Measurements from ENCODE around the gene SLC4A9.

SLC4A9 gene

DNA sequence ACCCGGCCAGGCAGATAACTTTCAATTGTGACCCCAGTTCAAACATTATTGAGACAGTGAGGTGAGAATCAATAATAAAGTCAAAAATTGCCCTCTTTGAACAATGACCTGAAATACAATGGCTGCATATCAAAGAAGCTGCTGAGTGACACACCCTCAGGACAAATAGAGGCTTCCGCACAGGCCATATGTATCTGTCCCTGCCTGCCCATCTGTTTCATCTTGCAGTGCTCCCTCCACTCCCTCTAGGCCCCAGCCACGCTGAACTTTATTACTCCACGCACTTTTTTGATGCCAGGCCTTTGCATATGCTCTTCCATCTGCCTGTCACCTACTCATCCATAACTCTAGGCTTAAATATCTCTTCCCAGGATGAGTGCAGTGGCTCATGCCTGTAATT lies 41.2 kb upstream of the SLC4A9 start:
- no peak overlapping the region for H3K4me3 Mint-ChIP-seq
- TF ChIP-seq, protein P1, sequence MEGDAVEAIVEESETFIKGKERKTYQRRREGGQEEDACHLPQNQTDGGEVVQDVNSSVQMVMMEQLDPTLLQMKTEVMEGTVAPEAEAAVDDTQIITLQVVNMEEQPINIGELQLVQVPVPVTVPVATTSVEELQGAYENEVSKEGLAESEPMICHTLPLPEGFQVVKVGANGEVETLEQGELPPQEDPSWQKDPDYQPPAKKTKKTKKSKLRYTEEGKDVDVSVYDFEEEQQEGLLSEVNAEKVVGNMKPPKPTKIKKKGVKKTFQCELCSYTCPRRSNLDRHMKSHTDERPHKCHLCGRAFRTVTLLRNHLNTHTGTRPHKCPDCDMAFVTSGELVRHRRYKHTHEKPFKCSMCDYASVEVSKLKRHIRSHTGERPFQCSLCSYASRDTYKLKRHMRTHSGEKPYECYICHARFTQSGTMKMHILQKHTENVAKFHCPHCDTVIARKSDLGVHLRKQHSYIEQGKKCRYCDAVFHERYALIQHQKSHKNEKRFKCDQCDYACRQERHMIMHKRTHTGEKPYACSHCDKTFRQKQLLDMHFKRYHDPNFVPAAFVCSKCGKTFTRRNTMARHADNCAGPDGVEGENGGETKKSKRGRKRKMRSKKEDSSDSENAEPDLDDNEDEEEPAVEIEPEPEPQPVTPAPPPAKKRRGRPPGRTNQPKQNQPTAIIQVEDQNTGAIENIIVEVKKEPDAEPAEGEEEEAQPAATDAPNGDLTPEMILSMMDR (IDR thresholded peaks at IDR 0.05) = no peak
- peaks cover 11% of the 10 kb centered on the region for H3K4me1 Mint-ChIP-seq
- DNase-seq = no peak
- peaks cover 4% of the 10 kb centered on the region for H3K27me3 Mint-ChIP-seq (ENCODE audit: low read depth, poor library complexity)
- no peaks in the 10 kb centered on the region for H3K36me3 Mint-ChIP-seq (ENCODE audit: low read depth)
- H3K9me3 Mint-ChIP-seq = no peaks in the 10 kb centered on the region
- no peak overlapping the region for H3K27ac Mint-ChIP-seq

DNA sequence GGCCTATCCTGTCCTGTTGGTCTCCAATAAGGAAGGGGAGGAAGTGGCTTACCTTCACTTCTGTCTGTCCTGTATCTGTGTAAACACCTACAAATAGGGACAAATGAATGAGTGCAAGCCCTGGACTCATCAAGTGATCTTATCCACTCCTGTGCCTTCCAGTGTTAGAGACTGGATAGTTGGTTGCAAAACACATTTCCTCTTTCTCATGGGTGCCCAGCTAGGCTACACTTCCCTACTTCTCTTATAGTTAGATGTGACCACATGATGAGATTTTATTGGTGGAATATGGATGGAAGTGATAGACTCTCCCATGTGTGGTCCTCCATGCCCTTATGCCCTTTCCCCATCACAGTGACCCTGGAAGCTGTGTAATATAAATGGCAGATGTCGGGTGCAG lies 40.2 kb upstream of the SLC4A9 start:
- TF ChIP-seq, protein P1 (IDR thresholded peaks at IDR 0.05) = no peak

DNA sequence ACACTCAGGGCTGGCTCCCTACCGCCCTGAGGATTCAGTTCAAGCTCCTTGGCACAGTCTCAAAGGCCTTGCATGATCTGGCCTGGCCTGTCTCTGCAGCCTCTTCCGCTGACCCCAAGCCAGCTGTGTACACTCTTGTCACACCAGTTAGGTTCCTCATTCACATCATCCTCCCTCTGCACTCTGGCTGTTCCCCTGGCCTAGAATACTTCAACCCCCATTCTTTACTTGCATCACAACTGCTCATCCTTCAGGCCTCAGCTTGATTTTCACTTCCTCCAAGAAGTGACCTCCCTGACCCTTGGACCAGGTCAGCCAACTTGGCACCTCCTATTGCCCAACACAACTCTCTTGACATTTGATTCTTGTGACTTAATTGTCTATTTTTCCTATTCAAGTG lies 38.2 kb upstream of the SLC4A9 start:
- peaks cover 38% of the 10 kb centered on the region for H3K4me1 Mint-ChIP-seq
- H3K27ac Mint-ChIP-seq = no peak overlapping the region
- H3K27me3 Mint-ChIP-seq (ENCODE audit: low read depth, poor library complexity) = no peaks in the 10 kb centered on the region
- no peaks in the 10 kb centered on the region for H3K9me3 Mint-ChIP-seq
- no peak overlapping the region for H3K4me3 Mint-ChIP-seq
- DNase-seq = no peak
- TF ChIP-seq, protein P1 (IDR thresholded peaks at IDR 0.05) = no peak
- no peaks in the 10 kb centered on the region for H3K36me3 Mint-ChIP-seq (ENCODE audit: low read depth)

More for the DNA sequence above, 40.2 kb upstream of the SLC4A9 start:
- no peak for DNase-seq
- no peaks in the 10 kb centered on the region for H3K9me3 Mint-ChIP-seq
- H3K27ac Mint-ChIP-seq = no peak overlapping the region
- H3K27me3 Mint-ChIP-seq (ENCODE audit: low read depth, poor library complexity) = peaks cover 2% of the 10 kb centered on the region
- peaks cover 21% of the 10 kb centered on the region for H3K4me1 Mint-ChIP-seq
- H3K4me3 Mint-ChIP-seq = no peak overlapping the region
- H3K36me3 Mint-ChIP-seq (ENCODE audit: low read depth) = no peaks in the 10 kb centered on the region

DNA sequence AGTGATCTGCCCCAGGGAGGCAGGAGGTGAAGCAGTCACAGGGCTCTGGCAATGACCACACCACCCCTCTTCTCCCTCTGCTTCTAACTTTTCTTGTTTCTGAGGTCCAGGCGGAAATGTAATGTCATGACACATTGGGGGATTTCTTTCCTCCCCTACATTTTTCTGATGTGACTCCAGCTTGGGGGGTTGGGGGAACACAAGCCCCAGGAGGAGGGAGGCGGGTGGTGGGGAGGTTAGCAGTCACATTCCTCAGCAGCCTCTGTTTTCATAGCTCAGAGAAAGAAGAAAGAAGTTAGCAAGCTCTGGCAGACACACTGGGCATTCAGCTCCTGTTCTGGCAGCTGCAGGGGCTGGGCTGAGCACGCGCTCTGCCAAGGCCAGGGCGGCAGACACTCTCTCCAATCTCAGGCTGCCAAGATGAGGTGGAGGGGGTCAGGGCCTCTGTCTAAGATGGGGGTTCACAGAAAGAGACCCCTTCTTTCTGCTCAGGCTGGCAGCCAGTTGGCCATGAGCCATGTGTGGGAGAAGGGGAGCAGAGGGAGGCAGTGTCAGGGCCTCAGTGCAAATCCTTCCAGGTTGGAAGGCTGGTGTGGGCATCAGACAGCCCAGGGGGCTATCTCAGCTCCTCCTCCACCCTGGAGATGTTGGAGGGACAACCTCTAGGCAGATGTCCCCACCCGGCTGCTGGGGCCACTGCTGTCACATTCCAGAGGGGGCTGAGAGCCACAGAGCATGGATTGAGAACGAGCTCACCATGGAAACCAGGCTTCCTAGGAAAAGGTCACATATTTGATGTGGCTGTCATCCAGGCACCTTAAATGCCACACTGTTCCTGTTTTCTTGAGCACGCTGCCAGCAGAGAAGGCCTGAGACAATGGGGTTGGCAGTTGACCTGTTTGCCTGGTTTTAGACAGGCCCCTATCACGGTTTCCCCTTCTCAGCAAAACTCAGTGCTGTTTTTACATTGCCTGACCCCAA lies 37.0 kb upstream of the SLC4A9 start:
- TF ChIP-seq, protein P1 (IDR thresholded peaks at IDR 0.05) = no peak
- Mint-ChIP-seq H3K9me3 (no peaks in the 10 kb centered on the region), H3K4me3 (no peak overlapping the region), H3K27me3 (ENCODE audit: low read depth, poor library complexity) (no peaks in the 10 kb centered on the region), H3K36me3 (ENCODE audit: low read depth) (no peaks in the 10 kb centered on the region), H3K4me1 (peaks cover 50% of the 10 kb centered on the region), H3K27ac (peak overlapping the region; percentile 26)
- peak; percentile 29 for DNase-seq

DNA sequence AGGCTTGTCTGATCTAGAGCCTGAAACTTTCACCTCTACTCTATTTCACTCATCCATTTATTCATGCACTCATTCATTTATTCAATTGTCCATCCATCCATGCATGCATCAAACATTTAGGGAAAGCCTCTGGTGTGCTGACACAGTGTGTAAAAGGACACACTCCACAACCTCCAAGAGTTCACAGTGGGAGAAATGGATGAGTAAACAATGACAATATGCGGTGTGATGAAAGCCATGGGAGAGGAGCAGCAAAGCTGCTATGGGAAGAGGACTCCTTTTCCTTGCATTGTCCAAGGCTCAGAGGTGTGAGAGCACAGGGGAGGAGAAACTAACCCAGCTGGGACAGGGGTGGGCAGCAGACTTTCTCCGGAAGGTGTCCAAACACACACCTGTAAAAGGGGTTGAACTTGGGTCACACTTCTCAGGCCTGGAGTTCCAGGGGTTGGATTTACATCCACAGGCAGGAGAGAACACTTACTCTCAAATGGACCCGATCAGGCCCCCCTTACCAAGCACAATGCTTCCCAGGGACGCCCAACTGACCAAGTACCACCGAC lies 35.9 kb upstream of the SLC4A9 start:
- Mint-ChIP-seq H3K4me1 (peaks cover 61% of the 10 kb centered on the region), H3K27me3 (ENCODE audit: low read depth, poor library complexity) (no peaks in the 10 kb centered on the region), H3K27ac (no peak overlapping the region), H3K9me3 (no peaks in the 10 kb centered on the region), H3K36me3 (ENCODE audit: low read depth) (no peaks in the 10 kb centered on the region), H3K4me3 (no peak overlapping the region)
- DNase-seq = no peak
- TF ChIP-seq, protein P1 (IDR thresholded peaks at IDR 0.05) = no peak
